Hematopoietic multipotent progenitor cell treated with erythropoietin and hydrocortisone succinate and interleukin-3 and kit ligand, for 6 days (in vitro differentiated cells): ENCODE measurements around the gene CHD6.

ENCODE experiments used
- DNase-seq: peaks from one replicate; pipeline ENCODE4 v3.0.0-alpha.2; 2015

Gene CHD6

DNA sequence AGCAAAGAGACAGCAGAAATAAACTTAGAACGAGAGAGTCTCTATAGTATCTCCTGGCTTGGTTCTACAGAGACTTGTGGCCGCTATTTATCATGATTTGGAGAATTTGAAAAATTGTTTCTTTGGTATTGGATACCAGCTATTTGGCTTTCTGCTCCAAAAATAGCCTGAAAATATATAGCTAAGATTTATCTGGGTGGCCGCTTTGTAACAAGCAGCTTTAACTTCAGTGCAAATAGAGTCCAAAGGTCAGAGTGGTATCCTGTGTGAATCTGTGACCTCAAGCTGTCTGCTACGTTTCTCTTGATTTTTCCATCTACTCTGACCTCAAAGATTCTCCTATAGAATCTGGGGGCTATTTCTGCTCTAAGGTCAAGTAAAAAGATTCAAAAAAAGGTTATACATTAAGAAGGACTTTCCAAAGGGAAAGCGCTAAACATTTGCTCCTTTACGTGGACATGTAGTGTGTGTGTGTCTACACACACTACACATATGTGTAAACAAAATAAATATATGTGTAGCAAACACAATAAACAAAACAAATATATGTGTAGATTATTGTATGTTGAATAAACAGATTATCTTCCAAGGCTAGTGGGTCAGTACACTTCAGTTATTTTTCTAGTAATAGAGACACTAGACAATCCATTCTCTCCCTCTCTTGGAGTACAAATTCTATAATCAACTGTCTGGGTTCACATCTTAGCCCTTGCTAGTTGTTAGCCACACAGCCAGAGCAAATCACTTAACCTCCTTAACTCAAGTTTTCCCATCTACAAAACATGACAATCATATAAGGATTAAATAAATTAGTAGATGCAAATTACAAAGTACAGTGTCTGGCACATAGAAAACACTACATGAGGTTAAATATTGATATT, 40.8 kb downstream of the CHD6 start:
- no peak for DNase-seq

DNA sequence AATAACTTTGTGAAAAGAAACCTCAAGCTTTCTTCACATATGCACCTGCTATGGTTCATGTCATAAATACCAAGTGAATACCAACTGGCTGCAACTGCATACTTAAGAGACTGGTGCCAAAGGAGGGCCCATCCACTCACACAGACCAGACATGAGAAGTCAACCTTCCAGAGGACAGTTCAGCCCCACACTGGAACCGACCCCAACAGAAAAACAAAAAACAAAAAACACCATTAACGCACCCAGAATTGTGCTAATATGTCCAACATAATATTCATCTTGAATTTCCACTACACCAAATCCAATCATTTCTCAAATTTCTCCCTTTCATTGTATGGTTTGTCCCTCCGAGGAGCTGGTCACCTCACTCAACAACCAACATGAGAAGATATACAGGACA, 42.8 kb downstream of the CHD6 start:
- no peak for DNase-seq

DNA sequence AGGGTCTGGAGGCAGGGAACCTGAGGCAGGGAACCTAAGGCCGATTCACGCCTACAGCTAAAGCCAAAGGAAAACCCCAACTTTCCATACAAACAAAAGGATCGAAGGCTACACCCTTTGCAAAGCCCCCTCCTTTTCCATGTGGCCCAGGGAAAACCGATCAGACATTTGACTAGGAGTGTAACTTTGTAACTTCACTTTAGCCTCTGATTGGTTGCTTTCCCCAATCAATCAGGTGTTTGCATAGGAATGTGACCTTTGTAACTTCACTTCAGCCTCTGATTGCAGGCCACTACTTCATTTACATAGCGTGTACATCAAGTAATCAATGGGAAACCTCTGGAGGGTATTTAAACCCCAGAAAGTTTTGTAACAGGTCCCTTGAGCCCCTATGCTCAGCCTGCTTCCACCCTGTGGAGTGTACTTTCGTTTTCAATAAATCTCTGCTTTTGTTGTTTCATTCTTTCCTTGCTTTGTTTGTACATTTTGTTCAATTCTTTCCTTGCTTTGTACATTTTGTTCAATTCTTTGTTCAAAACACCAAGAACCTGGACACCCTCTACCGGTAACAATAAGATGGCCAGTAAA, 43.3 kb downstream of the CHD6 start:
- no peak for DNase-seq

- DNase-seq, result no peak
These were observed 44.2 kb downstream of the CHD6 start for GRCh38 chr20:41573955-41574354.

GRCh38 chr20:41572010-41572572, 46.1 kb downstream of the CHD6 start:
- DNase-seq, result no peak

- DNase-seq, result no peak
These were observed 47.2 kb downstream of the CHD6 start for GRCh38 chr20:41571006-41571405.

DNA sequence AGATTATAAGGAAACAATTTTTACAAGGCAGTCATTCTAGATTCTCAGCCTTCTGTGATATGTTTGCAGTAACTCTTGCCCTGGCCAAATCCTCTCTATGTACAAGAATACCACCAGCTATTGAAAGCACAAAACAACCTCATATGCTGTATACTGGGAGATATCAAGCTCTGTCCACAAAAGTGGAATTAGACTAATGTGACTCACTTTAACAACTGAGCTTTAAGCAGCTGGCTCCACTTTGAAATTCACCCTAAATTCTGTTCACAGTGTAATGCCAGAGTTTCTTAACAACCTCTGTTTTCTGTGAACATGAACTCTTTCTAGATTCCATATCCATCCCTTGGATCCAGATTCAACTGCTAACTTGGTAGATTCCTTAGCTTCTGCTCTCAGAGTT, 47.6 kb downstream of the CHD6 start:
- no peak for DNase-seq

GRCh38 chr20:41567615-41568014, 50.6 kb downstream of the CHD6 start:
- no peak for DNase-seq

- peak; percentile 28 for DNase-seq
These were observed 51.2 kb downstream of the CHD6 start for GRCh38 chr20:41566896-41567527.

- DNase-seq, result no peak
These were observed 55.1 kb downstream of the CHD6 start for GRCh38 chr20:41563087-41563486.

DNA sequence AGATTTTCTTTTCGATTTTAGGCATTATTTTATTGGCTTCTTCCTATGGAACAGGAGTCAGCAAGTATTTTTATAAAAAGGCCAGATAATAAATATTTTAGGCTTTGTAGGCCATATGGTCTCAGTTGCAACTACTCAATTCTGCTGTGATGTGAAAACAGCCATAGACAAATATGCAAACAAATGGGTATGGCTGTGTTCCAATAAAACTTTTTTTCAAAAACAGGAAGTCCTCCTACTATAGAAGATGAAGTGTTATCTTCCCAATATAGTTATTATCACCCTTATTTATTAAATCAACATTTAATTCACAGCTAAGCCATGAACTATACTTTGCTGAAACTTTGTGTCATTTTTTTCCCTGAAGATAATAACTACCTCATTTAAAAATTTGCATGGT, 57.2 kb downstream of the CHD6 start:
- DNase-seq, result no peak

GRCh38 chr20:41559658-41560057, 58.5 kb downstream of the CHD6 start:
- DNase-seq, result no peak

GRCh38 chr20:41553142-41553879, 64.9 kb downstream of the CHD6 start:
- no peak for DNase-seq

GRCh38 chr20:41552295-41553068, 65.7 kb downstream of the CHD6 start:
- no peak for DNase-seq

DNA sequence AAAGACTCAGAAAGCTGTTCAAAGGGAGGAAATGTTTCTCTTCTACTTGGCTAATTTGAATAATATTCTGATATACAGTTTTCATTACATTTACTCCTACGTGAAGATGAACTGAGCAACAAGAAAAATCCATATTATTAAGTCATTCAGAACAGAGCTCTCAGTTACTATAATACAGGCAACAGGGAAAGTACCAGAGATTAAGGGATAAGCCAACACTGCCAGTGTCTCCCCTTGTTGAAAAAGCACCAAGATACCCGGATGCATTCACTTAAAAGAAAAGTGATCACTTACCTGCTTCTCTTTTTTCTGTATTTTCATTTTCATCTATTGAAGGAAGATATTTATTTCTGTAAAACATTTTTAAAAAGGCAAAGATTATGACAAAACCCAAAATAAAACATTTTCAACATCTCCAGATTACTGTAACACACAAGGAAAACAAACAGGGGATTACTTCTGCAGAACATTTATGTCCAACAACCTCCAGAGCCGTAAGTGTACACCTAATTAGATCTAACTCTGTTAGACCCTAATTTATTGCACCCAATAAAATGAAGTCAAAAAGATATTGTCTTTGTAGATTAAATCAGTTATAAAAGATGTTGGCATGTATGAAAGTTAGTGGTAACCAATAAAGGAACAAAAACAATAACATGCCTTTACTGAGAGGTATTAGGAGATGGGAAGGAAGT, 67.0 kb downstream of the CHD6 start:
- DNase-seq, result no peak

GRCh38 chr20:41547221-41547620, 71.0 kb downstream of the CHD6 start:
- DNase-seq, result no peak

GRCh38 chr20:41546535-41546934, 71.6 kb downstream of the CHD6 start:
- DNase-seq, result no peak

DNA sequence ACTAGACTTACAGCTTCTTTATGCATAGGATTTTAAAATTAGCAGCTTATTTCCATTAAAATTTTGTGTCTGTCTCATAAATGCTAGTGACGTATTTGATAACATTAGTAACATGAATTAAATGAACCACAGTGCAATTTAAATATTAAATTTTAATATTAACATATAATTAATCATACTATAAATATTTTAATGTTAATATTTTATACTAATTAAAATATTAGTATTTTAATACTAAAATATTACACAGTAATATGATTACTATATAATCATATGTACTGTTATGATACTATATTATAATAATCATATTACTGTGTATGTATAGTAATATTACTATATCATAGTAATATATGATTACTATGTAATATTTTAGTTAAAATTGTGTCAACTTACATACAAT, 73.7 kb downstream of the CHD6 start:
- DNase-seq, result no peak

DNA sequence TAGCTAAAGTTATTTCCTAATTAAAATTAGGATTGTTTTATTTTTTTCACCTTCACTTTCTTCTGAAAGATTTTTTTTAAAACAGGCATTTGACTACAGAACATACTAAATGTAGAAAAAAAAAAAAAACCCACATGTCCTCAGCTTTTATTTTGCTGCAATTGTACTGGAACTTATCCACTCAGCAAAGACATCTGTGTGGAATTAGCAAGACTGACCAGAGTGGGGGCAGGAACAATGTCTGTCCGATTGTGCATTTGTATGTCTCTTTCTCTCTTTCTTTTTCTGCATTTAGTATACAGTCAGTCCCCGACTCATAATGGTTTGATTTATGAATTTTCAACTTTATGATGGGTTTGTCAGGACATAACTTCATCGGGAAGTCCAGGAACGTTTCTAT, 77.3 kb downstream of the CHD6 start:
- DNase-seq, result no peak

GRCh38 chr20:41540459-41540858, 77.7 kb downstream of the CHD6 start:
- peak; percentile 8 for DNase-seq

- DNase-seq, result no peak
These were observed 79.2 kb downstream of the CHD6 start for GRCh38 chr20:41538810-41539596.
